IMR-90 (cell line): ENCODE data around the gene AGTPBP1. TPM values are rescaled to one million over a fixed set of nuclear protein-coding genes. Genes with fewer than 3 reads are reported as not detected.

Source experiments
- ATAC-seq: fragments of 200-7000 bp; cut with Tn5 transposase; 2 replicates; pipeline ENCODE4 v1.9.1; 2020; ENCODE audit warnings: low read depth, mild to moderate bottlenecking, moderate library complexity
- BruUV-seq: library from RNA; stranded (reverse); fragments of 400-500 nt; replicated peaks from 2 replicates; lab custom pipeline; 2021; lab: Mats Ljungman, UMichigan
- CTCF ChIA-PET: fragments of 300-600 bp; formaldehyde crosslinking; extraction: SDS; loops from one replicate; lab custom pipeline; 2021; ENCODE audit warnings: antibody characterized with exemption; lab: Yijun Ruan, JAX
- POLR2A ChIA-PET: fragments of 300-600 bp; sonication (Branson Sonifier 250); formaldehyde crosslinking; loops from one replicate; lab custom pipeline; 2022; ENCODE audit warnings: antibody characterized with exemption; ENCODE audit not compliant: unreplicated experiment; lab: Charles Lee
- DNase-seq: peaks from one replicate; pipeline ENCODE4 v3.0.0; 2013
- H2AFZ ChIP-seq: replicated peaks from 2 replicates; pipeline ENCODE3; 2013; ENCODE audit warnings: low read length, mild to moderate bottlenecking; ENCODE audit not compliant: poor library complexity
- H2AK5ac ChIP-seq: 2 replicates; pipeline ENCODE4 v1.6.1; 2013; ENCODE audit warnings: low read depth, low read length, inconsistent platforms
- H2AK9ac ChIP-seq: replicated peaks from 2 replicates; pipeline ENCODE3; 2013; ENCODE audit warnings: mild to moderate bottlenecking, low read depth, low read length, moderate library complexity; ENCODE audit not compliant: poor library complexity
- H2BK120ac ChIP-seq: 2 replicates; pipeline ENCODE4 v1.6.1; 2013; ENCODE audit warnings: low read depth, low read length, inconsistent platforms
- H2BK15ac ChIP-seq: 3 replicates; pipeline ENCODE4 v1.6.1; 2013; ENCODE audit warnings: low read depth, low read length, inconsistent platforms
- H2BK20ac ChIP-seq: 2 replicates; pipeline ENCODE4 v1.6.1; 2013; ENCODE audit warnings: low read depth, mild to moderate bottlenecking, inconsistent platforms, low read length, moderate library complexity
- H2BK5ac ChIP-seq: 2 replicates; pipeline ENCODE4 v1.6.1; 2013; ENCODE audit warnings: mild to moderate bottlenecking, low read depth, low read length, inconsistent platforms; ENCODE audit not compliant: poor library complexity, severe bottlenecking
- H3K14ac ChIP-seq: replicated peaks from 2 replicates; pipeline ENCODE4 v1.6.1; 2013; ENCODE audit warnings: low read depth, low read length, inconsistent platforms
- H3K18ac ChIP-seq: 2 replicates; pipeline ENCODE4 v1.6.1; 2013; ENCODE audit warnings: low read depth, low read length, control low read depth
- H3K23ac ChIP-seq: 2 replicates; pipeline ENCODE4 v1.6.1; 2013; ENCODE audit warnings: low read depth, low read length, inconsistent platforms
- H3K27ac ChIP-seq: 2 replicates; pipeline ENCODE4 v1.5.1; 2013; ENCODE audit warnings: mild to moderate bottlenecking, control low read depth, low read length; ENCODE audit not compliant: insufficient read depth
- H3K27me3 ChIP-seq: 2 replicates; pipeline ENCODE4 v1.6.1; 2013; ENCODE audit warnings: low read length; ENCODE audit not compliant: control insufficient read depth, insufficient read depth
- H3K36me3 ChIP-seq: 2 replicates; pipeline ENCODE4 v1.6.1; 2013; ENCODE audit warnings: low read length, mixed read lengths; ENCODE audit not compliant: control insufficient read depth, insufficient read depth
- H3K4ac ChIP-seq: 2 replicates; pipeline ENCODE4 v1.6.1; 2013; ENCODE audit warnings: low read depth, low read length, inconsistent platforms
- H3K4me1 ChIP-seq: 2 replicates; pipeline ENCODE4 v1.6.1; 2013; ENCODE audit warnings: low read length, mixed read lengths; ENCODE audit not compliant: control insufficient read depth, insufficient read depth
- H3K4me2 ChIP-seq: 2 replicates; pipeline ENCODE4 v1.6.1; 2013; ENCODE audit warnings: low read depth, mild to moderate bottlenecking, control low read depth, low read length, moderate library complexity
- H3K4me3 ChIP-seq: 2 replicates; pipeline ENCODE4 v1.5.1; 2013; ENCODE audit warnings: low read depth, mild to moderate bottlenecking, control low read depth, low read length, moderate library complexity; ENCODE audit not compliant: insufficient read depth
- H3K56ac ChIP-seq: 2 replicates; pipeline ENCODE4 v1.6.1; 2013; ENCODE audit warnings: low read length, inconsistent platforms; ENCODE audit not compliant: insufficient read depth; ENCODE audit errors: extremely low read depth
- H3K79me1 ChIP-seq, 2 experiments: 2 replicates each; pipeline ENCODE4 v1.6.1; 2013; ENCODE audit warnings: low read length in 2 of 2, inconsistent platforms in 1 of 2, low read depth in 1 of 2
- H3K9ac ChIP-seq: 2 replicates; pipeline ENCODE4 v1.6.1; 2013; ENCODE audit warnings: low read depth, low read length, control low read depth
- H3K9me1 ChIP-seq: 2 replicates; pipeline ENCODE4 v1.6.1; 2013; ENCODE audit warnings: low read length, inconsistent platforms; ENCODE audit not compliant: insufficient read depth
- H3K9me3 ChIP-seq: 2 replicates; pipeline ENCODE4 v1.6.1; 2013; ENCODE audit warnings: low read length; ENCODE audit not compliant: control insufficient read depth, insufficient read depth
- H4K20me1 ChIP-seq: 2 replicates; pipeline ENCODE4 v1.6.1; 2013; ENCODE audit warnings: low read length, inconsistent platforms; ENCODE audit not compliant: insufficient read depth
- H4K5ac ChIP-seq: 2 replicates; pipeline ENCODE4 v1.6.1; 2013; ENCODE audit warnings: mild to moderate bottlenecking, low read depth, low read length, control low read depth
- H4K8ac ChIP-seq, 2 experiments: 2 replicates each; pipeline ENCODE4 v1.6.1; 2013; ENCODE audit warnings: low read depth in 2 of 2, low read length in 2 of 2, control low read depth in 1 of 2, inconsistent platforms in 1 of 2
- H4K91ac ChIP-seq: 2 replicates; pipeline ENCODE4 v1.6.1; 2013; ENCODE audit warnings: low read depth, low read length, inconsistent platforms; ENCODE audit not compliant: insufficient read depth
- BHLHE40 ChIP-seq: fragments of 150-350 bp; IDR thresholded peaks from 2 replicates; pipeline ENCODE4 v1.6.1; 2016; ENCODE audit warnings: mild to moderate bottlenecking, low read depth, low read length
- CEBPB ChIP-seq: IDR thresholded peaks from 2 replicates; pipeline ENCODE4 v1.6.1; 2012; ENCODE audit warnings: low read depth, low read length, improper control_type of control experiment
- CHD1 ChIP-seq: IDR thresholded peaks from 2 replicates; pipeline ENCODE4 v1.6.1; 2012; ENCODE audit warnings: low read depth, low read length, improper control_type of control experiment
- ELK1 ChIP-seq: fragments of 150-350 bp; IDR thresholded peaks from 2 replicates; pipeline ENCODE4 v1.6.1; 2016; ENCODE audit warnings: low read depth, mild to moderate bottlenecking, low read length, moderate library complexity, borderline replicate concordance
- FOS ChIP-seq: fragments of 150-350 bp; IDR thresholded peaks from 2 replicates; pipeline ENCODE4 v1.6.1; 2016; ENCODE audit warnings: low read depth, low read length
- MAFK ChIP-seq: IDR thresholded peaks from 2 replicates; pipeline ENCODE4 v1.6.1; 2012; ENCODE audit warnings: low read depth, low read length, improper control_type of control experiment
- MAZ ChIP-seq: IDR thresholded peaks from 2 replicates; pipeline ENCODE4 v1.6.1; 2012; ENCODE audit warnings: low read depth, mild to moderate bottlenecking, low read length, improper control_type of control experiment, moderate library complexity, borderline replicate concordance
- MXI1 ChIP-seq: IDR thresholded peaks from 2 replicates; pipeline ENCODE4 v1.6.1; 2012; ENCODE audit warnings: low read depth, mild to moderate bottlenecking, low read length, moderate library complexity, borderline replicate concordance
- NFE2L2 ChIP-seq: fragments of 150-350 bp; IDR thresholded peaks from 2 replicates; pipeline ENCODE4 v1.6.1; 2016; ENCODE audit warnings: low read depth, mild to moderate bottlenecking, low read length
- RAD21 ChIP-seq: IDR thresholded peaks from 2 replicates; pipeline ENCODE4 v1.6.1; 2012; ENCODE audit warnings: low read length, improper control_type of control experiment
- RCOR1 ChIP-seq: IDR thresholded peaks from 2 replicates; pipeline ENCODE4 v1.6.1; 2012; ENCODE audit warnings: mild to moderate bottlenecking, low read length, improper control_type of control experiment; ENCODE audit not compliant: insufficient replicate concordance
- SMC3 ChIP-seq: fragments of 150-350 bp; IDR thresholded peaks from 2 replicates; pipeline ENCODE4 v1.6.1; 2016; ENCODE audit warnings: low read depth, mild to moderate bottlenecking, antibody characterized with exemption, low read length, moderate library complexity
- dilution Hi-C: fragments of 300-500 bp; cut with HindIII; formaldehyde crosslinking; loops from one replicate; pipeline ENCODE4 v1.14.3; 2018; ENCODE audit warnings: low sequenced_read_pairs; ENCODE audit not compliant: unreplicated experiment
- in situ Hi-C: fragments of 300-500 bp; cut with MboI; formaldehyde crosslinking; loops from 3 replicates; pipeline ENCODE4 v1.14.3; 2019; ENCODE audit warnings: low sequenced_read_pairs, inconsistent platforms, mixed read lengths
- intact Hi-C: fragments of 100-400 bp; cut with micrococcal nuclease; formaldehyde crosslinking; loops from 2 replicates; pipeline ENCODE4 v1.10.0; 2022
- polyA plus RNA-seq, 3 experiments: library from polyadenylated mRNA; depleted of rRNA; stranded (reverse); fragments of >200 nt; gene quantifications; 2 replicates each; pipeline ENCODE4 v1.2.3, GENCODE V29; 2012; ENCODE audit warnings: low replicate concordance in 1 of 3
- total RNA-seq: library from RNA; depleted of rRNA; stranded (reverse); fragments of >200 nt; gene quantifications from 2 replicates; pipeline ENCODE4 v1.2.3, GENCODE V29; 2012
- TF ChIP-seq, protein P1 (sequence below): conservative IDR thresholded peaks from 2 replicates; pipeline ENCODE4 v1.5.1; 2012; ENCODE audit warnings: mild to moderate bottlenecking, low read depth, low read length, improper control_type of control experiment
- TF ChIP-seq, protein P2 (sequence below): fragments of 150-350 bp; IDR thresholded peaks from 2 replicates; pipeline ENCODE4 v1.6.1; 2017; ENCODE audit warnings: mild to moderate bottlenecking, antibody characterized with exemption, low read length, low read depth

Gene AGTPBP1
- total and polyA plus RNA-seq, 2 of the 4 experiments (the other 2 are of a cell fraction): 3.3 to 9.0 TPM

- intact Hi-C loops: no loop called here
- Histone ChIP-seq H3K79me1 (no peaks in the 10 kb centered on the region), H2AK9ac (no peak overlapping the region)
These were observed 56.7 kb downstream of the AGTPBP1 start for GRCh38 chr9:85685081-85685480.

More at GRCh38 chr9:85685081-85685480, 56.7 kb downstream of the AGTPBP1 start:
- TF ChIP-seq RCOR1: no peak
- no peak for TF ChIP-seq BHLHE40
- TF ChIP-seq CEBPB: no peak
- TF ChIP-seq, protein P1, sequence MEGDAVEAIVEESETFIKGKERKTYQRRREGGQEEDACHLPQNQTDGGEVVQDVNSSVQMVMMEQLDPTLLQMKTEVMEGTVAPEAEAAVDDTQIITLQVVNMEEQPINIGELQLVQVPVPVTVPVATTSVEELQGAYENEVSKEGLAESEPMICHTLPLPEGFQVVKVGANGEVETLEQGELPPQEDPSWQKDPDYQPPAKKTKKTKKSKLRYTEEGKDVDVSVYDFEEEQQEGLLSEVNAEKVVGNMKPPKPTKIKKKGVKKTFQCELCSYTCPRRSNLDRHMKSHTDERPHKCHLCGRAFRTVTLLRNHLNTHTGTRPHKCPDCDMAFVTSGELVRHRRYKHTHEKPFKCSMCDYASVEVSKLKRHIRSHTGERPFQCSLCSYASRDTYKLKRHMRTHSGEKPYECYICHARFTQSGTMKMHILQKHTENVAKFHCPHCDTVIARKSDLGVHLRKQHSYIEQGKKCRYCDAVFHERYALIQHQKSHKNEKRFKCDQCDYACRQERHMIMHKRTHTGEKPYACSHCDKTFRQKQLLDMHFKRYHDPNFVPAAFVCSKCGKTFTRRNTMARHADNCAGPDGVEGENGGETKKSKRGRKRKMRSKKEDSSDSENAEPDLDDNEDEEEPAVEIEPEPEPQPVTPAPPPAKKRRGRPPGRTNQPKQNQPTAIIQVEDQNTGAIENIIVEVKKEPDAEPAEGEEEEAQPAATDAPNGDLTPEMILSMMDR: no peak
- TF ChIP-seq NFE2L2: no peak
- no peak for TF ChIP-seq MAZ
- TF ChIP-seq ELK1: no peak
- no peak for TF ChIP-seq MAFK
- TF ChIP-seq, protein P2, sequence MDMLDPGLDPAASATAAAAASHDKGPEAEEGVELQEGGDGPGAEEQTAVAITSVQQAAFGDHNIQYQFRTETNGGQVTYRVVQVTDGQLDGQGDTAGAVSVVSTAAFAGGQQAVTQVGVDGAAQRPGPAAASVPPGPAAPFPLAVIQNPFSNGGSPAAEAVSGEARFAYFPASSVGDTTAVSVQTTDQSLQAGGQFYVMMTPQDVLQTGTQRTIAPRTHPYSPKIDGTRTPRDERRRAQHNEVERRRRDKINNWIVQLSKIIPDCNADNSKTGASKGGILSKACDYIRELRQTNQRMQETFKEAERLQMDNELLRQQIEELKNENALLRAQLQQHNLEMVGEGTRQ: no peak
- TF ChIP-seq CHD1: no peak
- TF ChIP-seq SMC3: no peak
- TF ChIP-seq FOS: no peak
- TF ChIP-seq RAD21: no peak
- no peak for TF ChIP-seq MXI1
- no peak overlapping the region for H3K4ac ChIP-seq
- H3K4me2 ChIP-seq: no peak overlapping the region
- H3K27me3 ChIP-seq: no peaks in the 10 kb centered on the region
- no peaks in the 10 kb centered on the region for H4K20me1 ChIP-seq
- no TSS peak for BruUV-seq
- H2AK5ac ChIP-seq: no peak overlapping the region
- H3K9me1 ChIP-seq: no peaks in the 10 kb centered on the region
- H3K27ac ChIP-seq: no peak overlapping the region
- H3K4me3 ChIP-seq: no peak overlapping the region
- DNase-seq (no peak), ATAC-seq (no peak)
- H3K36me3 ChIP-seq: no peaks in the 10 kb centered on the region
- no peak overlapping the region for H2AFZ ChIP-seq
- in situ Hi-C loops (no loop called here), dilution Hi-C loops (no loop called here)
- no peak overlapping the region for H2BK5ac ChIP-seq
- no peak overlapping the region for H3K23ac ChIP-seq
- no peak overlapping the region for H3K56ac ChIP-seq
- H3K9me3 ChIP-seq: no peaks in the 10 kb centered on the region
- no peak overlapping the region for H2BK15ac ChIP-seq
- no peak overlapping the region for H4K91ac ChIP-seq
- ChIA-PET POLR2A (no interaction called here), CTCF (interaction anchor here (0.6 to 0.7 kb wide), 2 partner anchors 13 to 1748 kb away, joined by 4 to 6 read pairs; no protein-coding TSS in a partner anchor)
- H2BK120ac ChIP-seq: no peak overlapping the region
- no peak overlapping the region for H4K5ac ChIP-seq
- H3K4me1 ChIP-seq: no peaks in the 10 kb centered on the region
- no peak overlapping the region for H2BK20ac ChIP-seq
- no peak overlapping the region for H3K18ac ChIP-seq
- no peak overlapping the region for H4K8ac ChIP-seq
- H3K9ac ChIP-seq: no peak overlapping the region
- H3K14ac ChIP-seq: no peak overlapping the region
